ENCODE data around the gene PSMB4.

GRCh38 chr1:151371370-151372057 lies 27.9 kb upstream of the PSMB4 start:
- TF ChIP-seq, protein P1, sequence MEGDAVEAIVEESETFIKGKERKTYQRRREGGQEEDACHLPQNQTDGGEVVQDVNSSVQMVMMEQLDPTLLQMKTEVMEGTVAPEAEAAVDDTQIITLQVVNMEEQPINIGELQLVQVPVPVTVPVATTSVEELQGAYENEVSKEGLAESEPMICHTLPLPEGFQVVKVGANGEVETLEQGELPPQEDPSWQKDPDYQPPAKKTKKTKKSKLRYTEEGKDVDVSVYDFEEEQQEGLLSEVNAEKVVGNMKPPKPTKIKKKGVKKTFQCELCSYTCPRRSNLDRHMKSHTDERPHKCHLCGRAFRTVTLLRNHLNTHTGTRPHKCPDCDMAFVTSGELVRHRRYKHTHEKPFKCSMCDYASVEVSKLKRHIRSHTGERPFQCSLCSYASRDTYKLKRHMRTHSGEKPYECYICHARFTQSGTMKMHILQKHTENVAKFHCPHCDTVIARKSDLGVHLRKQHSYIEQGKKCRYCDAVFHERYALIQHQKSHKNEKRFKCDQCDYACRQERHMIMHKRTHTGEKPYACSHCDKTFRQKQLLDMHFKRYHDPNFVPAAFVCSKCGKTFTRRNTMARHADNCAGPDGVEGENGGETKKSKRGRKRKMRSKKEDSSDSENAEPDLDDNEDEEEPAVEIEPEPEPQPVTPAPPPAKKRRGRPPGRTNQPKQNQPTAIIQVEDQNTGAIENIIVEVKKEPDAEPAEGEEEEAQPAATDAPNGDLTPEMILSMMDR (IDR thresholded peaks at IDR 0.05) = no peak
- TF ChIP-seq EZH2 (IDR thresholded peaks at IDR 0.05; ENCODE audit: borderline replicate concordance, insufficient read depth, low read depth, low read length, poor library complexity, severe bottlenecking) = no peak

Data from B cell (primary cell).